HEK293 (cell line): Measurements from ENCODE around the gene CAPNS1.

ENCODE experiments used
- CTCF ChIP-seq: fragments of 450-650 bp; formaldehyde crosslinking; IDR thresholded peaks from 2 replicates; pipeline ENCODE4 v1.5.1; 2016; ENCODE audit warnings: missing biosample characterization, missing genetic modification characterization
- FEZF1 ChIP-seq: fragments of 450-650 bp; formaldehyde crosslinking; IDR thresholded peaks from 2 replicates; pipeline ENCODE4 v1.5.1; 2016; ENCODE audit warnings: missing biosample characterization, missing genetic modification characterization
- GLIS1 ChIP-seq: fragments of 450-650 bp; formaldehyde crosslinking; IDR thresholded peaks from 2 replicates; pipeline ENCODE4 v1.5.1; 2016; ENCODE audit warnings: missing biosample characterization, missing genetic modification characterization
- INSM2 ChIP-seq: fragments of 450-650 bp; formaldehyde crosslinking; IDR thresholded peaks from 2 replicates; pipeline ENCODE4 v1.5.1; 2016; ENCODE audit warnings: missing biosample characterization, missing genetic modification characterization
- MEIS1 ChIP-seq: sonication (generic); formaldehyde crosslinking; IDR thresholded peaks from 2 replicates; pipeline ENCODE4 v1.8.1; 2022; ENCODE audit warnings: missing genetic modification reagents, mild to moderate bottlenecking, borderline replicate concordance
- OSR2 ChIP-seq: fragments of 450-650 bp; formaldehyde crosslinking; IDR thresholded peaks from 2 replicates; pipeline ENCODE4 v1.5.1; 2016; ENCODE audit warnings: missing biosample characterization, missing genetic modification characterization
- PRDM1 ChIP-seq: fragments of 450-650 bp; formaldehyde crosslinking; IDR thresholded peaks from 2 replicates; pipeline ENCODE4; 2016; ENCODE audit warnings: missing biosample characterization, missing genetic modification characterization
- RBAK ChIP-seq: fragments of 450-650 bp; formaldehyde crosslinking; IDR thresholded peaks from 2 replicates; pipeline ENCODE4 v1.5.1; 2016; ENCODE audit warnings: missing biosample characterization, missing genetic modification characterization
- ZFP37 ChIP-seq: fragments of 450-650 bp; formaldehyde crosslinking; IDR thresholded peaks from 2 replicates; pipeline ENCODE4 v1.5.1; 2016; ENCODE audit warnings: missing biosample characterization, missing genetic modification characterization
- ZNF121 ChIP-seq: fragments of 450-650 bp; formaldehyde crosslinking; IDR thresholded peaks from 2 replicates; pipeline ENCODE4 v1.5.1; 2016; ENCODE audit warnings: missing biosample characterization, missing genetic modification characterization
- ZNF155 ChIP-seq: fragments of 450-650 bp; formaldehyde crosslinking; IDR thresholded peaks from 2 replicates; pipeline ENCODE4 v1.5.1; 2016; ENCODE audit warnings: missing biosample characterization, missing genetic modification characterization
- ZNF19 ChIP-seq: fragments of 450-650 bp; formaldehyde crosslinking; IDR thresholded peaks from 2 replicates; pipeline ENCODE4; 2016; ENCODE audit warnings: missing biosample characterization, missing genetic modification characterization, low read depth
- ZNF214 ChIP-seq: fragments of 450-650 bp; formaldehyde crosslinking; IDR thresholded peaks from 2 replicates; pipeline ENCODE4 v1.5.1; 2017; ENCODE audit warnings: missing biosample characterization, mild to moderate bottlenecking, missing genetic modification characterization, borderline replicate concordance
- ZNF23 ChIP-seq: fragments of 450-650 bp; formaldehyde crosslinking; IDR thresholded peaks from 2 replicates; pipeline ENCODE4 v1.5.1; 2016; ENCODE audit warnings: missing biosample characterization, missing genetic modification characterization, borderline replicate concordance
- ZNF292 ChIP-seq: fragments of 450-650 bp; formaldehyde crosslinking; IDR thresholded peaks from 2 replicates; pipeline ENCODE4 v1.5.1; 2016; ENCODE audit warnings: low read depth, missing biosample characterization, missing genetic modification characterization, borderline replicate concordance
- ZNF324 ChIP-seq: fragments of 450-650 bp; formaldehyde crosslinking; IDR thresholded peaks from 2 replicates; pipeline ENCODE4 v1.5.1; 2016; ENCODE audit warnings: missing biosample characterization, missing genetic modification characterization
- ZNF37A ChIP-seq: fragments of 450-650 bp; IDR thresholded peaks from 2 replicates; pipeline ENCODE4 v1.5.1; 2018; ENCODE audit warnings: missing biosample characterization, missing genetic modification characterization
- ZNF394 ChIP-seq: fragments of 450-650 bp; formaldehyde crosslinking; IDR thresholded peaks from 2 replicates; pipeline ENCODE4 v1.5.1; 2016; ENCODE audit warnings: missing biosample characterization, missing genetic modification characterization, mild to moderate bottlenecking, moderate library complexity, borderline replicate concordance
- ZNF423 ChIP-seq: fragments of 450-650 bp; formaldehyde crosslinking; IDR thresholded peaks from 2 replicates; pipeline ENCODE4 v1.5.1; 2016; ENCODE audit warnings: missing biosample characterization, missing genetic modification characterization
- ZNF529 ChIP-seq: fragments of 450-650 bp; formaldehyde crosslinking; IDR thresholded peaks from 2 replicates; pipeline ENCODE4 v1.5.1; 2017; ENCODE audit warnings: missing genetic modification characterization, missing biosample characterization; ENCODE audit not compliant: insufficient replicate concordance
- ZNF621 ChIP-seq: fragments of 450-650 bp; formaldehyde crosslinking; IDR thresholded peaks from 2 replicates; pipeline ENCODE4 v1.5.1; 2017; ENCODE audit warnings: missing biosample characterization, missing genetic modification characterization
- ZNF660 ChIP-seq: fragments of 450-650 bp; IDR thresholded peaks from 2 replicates; pipeline ENCODE4 v1.5.1; 2018; ENCODE audit warnings: missing biosample characterization, mild to moderate bottlenecking, missing genetic modification characterization
- ZNF670 ChIP-seq: fragments of 450-650 bp; formaldehyde crosslinking; IDR thresholded peaks from 2 replicates; pipeline ENCODE4 v1.5.1; 2016; ENCODE audit warnings: missing biosample characterization, missing genetic modification characterization, low read depth
- ZSCAN23 ChIP-seq: fragments of 450-650 bp; formaldehyde crosslinking; IDR thresholded peaks from 2 replicates; pipeline ENCODE4 v1.5.1; 2016; ENCODE audit warnings: missing biosample characterization, missing genetic modification characterization
- TF ChIP-seq, protein P1 (sequence below): fragments of 450-650 bp; formaldehyde crosslinking; IDR thresholded peaks from 2 replicates; pipeline ENCODE4 v1.5.1; 2016; ENCODE audit warnings: missing biosample characterization, missing genetic modification characterization, low read depth
- TF ChIP-seq, protein P2 (sequence below): fragments of 450-650 bp; formaldehyde crosslinking; IDR thresholded peaks from 2 replicates; pipeline ENCODE4 v1.5.1; 2016; ENCODE audit warnings: missing biosample characterization, missing genetic modification characterization, low read depth
- TF ChIP-seq, protein P3 (sequence below): fragments of 450-650 bp; formaldehyde crosslinking; optimal IDR thresholded peaks from 2 replicates; pipeline ENCODE3; 2016; ENCODE audit warnings: missing biosample characterization, mild to moderate bottlenecking, missing genetic modification characterization
- TF ChIP-seq, protein P4 (sequence below): fragments of 450-650 bp; formaldehyde crosslinking; IDR thresholded peaks from 2 replicates; pipeline ENCODE4 v1.5.1; 2016; ENCODE audit warnings: missing biosample characterization, missing genetic modification characterization

CAPNS1 gene

DNA sequence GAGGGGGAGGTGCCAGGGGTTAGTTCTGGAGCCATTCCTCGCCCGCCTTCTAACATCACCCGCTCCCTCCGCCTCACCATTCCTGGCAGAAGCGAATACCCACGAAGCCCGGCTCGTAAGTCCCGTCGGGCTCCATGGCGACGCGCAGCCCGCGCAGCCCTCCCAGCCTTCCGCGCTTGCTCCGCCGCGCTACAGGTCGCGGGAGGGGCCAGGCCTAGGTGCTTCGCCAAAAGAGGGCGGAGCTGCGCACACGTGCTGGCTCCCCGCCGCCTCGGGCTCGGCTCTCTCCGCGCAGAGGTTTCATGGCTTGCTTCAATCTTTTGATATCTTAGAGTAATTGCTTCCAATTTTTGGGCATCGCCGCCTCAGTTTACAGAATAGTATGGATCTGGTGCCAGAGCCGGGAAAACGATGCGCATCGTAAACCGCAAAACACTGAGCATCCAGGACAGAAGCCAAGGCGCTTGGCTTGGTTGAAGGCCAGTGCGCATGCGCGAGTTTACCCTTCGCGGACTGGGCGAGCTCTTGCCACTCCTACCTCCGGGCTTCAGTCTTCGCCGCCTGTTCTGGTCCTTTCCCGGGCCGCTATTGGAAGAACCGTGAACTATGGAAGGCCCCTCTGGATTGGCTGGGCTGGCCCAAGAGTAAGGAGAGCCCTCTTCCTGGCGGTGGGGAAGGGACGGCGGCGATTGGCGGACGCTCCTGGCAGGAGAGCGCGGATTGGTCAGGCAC, 25.0 kb upstream of the CAPNS1 start, which contains the start of gene POLR2I (continued):
- TF ChIP-seq ZNF121 (tag by site-specific recombination) (0 out of 2 replicates have a peak, but pooled peaks have one; percentile 51), ZNF621 (tag by site-specific recombination) (no peak), ZNF214 (tag by site-specific recombination) (no peak), RBAK (tag by site-specific recombination) (no peak), ZNF292 (tag by site-specific recombination) (no peak), ZNF394 (tag by site-specific recombination) (peak; percentile 68), ZNF23 (tag by site-specific recombination) (no peak), CTCF (tag by site-specific recombination) (0 out of 2 replicates have a peak, but pooled peaks have one; percentile 11), MEIS1 (no peak), ZNF19 (no peak), ZFP37 (tag by site-specific recombination) (peak; percentile 88; the same call in 1 of the 2 replicates), ZNF324 (tag by site-specific recombination) (peak; percentile 91), ZSCAN23 (tag by site-specific recombination) (no peak; the same call in 1 of the 2 replicates), ZNF660 (tag by site-specific recombination) (peak; percentile 99; the same call in 1 of the 2 replicates), INSM2 (tag by site-specific recombination) (peak; percentile 67; the same call in 1 of the 2 replicates), ZNF155 (tag by site-specific recombination) (no peak), ZNF529 (no peak), OSR2 (peak; percentile 7; the same call in 1 of the 2 replicates), ZNF670 (tag by site-specific recombination) (no peak), PRDM1 (tag by site-specific recombination) (no peak), ZNF37A (tag by site-specific recombination) (no peak), ZNF423 (tag by site-specific recombination) (no peak), GLIS1 (peak; percentile 41; the same call in 1 of the 2 replicates), FEZF1 (tag by site-specific recombination) (no peak)
- TF ChIP-seq, protein P1, sequence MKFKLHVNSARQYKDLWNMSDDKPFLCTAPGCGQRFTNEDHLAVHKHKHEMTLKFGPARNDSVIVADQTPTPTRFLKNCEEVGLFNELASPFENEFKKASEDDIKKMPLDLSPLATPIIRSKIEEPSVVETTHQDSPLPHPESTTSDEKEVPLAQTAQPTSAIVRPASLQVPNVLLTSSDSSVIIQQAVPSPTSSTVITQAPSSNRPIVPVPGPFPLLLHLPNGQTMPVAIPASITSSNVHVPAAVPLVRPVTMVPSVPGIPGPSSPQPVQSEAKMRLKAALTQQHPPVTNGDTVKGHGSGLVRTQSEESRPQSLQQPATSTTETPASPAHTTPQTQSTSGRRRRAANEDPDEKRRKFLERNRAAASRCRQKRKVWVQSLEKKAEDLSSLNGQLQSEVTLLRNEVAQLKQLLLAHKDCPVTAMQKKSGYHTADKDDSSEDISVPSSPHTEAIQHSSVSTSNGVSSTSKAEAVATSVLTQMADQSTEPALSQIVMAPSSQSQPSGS (tag by site-specific recombination): no peak
- TF ChIP-seq, protein P2, sequence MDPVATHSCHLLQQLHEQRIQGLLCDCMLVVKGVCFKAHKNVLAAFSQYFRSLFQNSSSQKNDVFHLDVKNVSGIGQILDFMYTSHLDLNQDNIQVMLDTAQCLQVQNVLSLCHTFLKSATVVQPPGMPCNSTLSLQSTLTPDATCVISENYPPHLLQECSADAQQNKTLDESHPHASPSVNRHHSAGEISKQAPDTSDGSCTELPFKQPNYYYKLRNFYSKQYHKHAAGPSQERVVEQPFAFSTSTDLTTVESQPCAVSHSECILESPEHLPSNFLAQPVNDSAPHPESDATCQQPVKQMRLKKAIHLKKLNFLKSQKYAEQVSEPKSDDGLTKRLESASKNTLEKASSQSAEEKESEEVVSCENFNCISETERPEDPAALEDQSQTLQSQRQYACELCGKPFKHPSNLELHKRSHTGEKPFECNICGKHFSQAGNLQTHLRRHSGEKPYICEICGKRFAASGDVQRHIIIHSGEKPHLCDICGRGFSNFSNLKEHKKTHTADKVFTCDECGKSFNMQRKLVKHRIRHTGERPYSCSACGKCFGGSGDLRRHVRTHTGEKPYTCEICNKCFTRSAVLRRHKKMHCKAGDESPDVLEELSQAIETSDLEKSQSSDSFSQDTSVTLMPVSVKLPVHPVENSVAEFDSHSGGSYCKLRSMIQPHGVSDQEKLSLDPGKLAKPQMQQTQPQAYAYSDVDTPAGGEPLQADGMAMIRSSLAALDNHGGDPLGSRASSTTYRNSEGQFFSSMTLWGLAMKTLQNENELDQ (tag by site-specific recombination): no peak
- TF ChIP-seq, protein P3, sequence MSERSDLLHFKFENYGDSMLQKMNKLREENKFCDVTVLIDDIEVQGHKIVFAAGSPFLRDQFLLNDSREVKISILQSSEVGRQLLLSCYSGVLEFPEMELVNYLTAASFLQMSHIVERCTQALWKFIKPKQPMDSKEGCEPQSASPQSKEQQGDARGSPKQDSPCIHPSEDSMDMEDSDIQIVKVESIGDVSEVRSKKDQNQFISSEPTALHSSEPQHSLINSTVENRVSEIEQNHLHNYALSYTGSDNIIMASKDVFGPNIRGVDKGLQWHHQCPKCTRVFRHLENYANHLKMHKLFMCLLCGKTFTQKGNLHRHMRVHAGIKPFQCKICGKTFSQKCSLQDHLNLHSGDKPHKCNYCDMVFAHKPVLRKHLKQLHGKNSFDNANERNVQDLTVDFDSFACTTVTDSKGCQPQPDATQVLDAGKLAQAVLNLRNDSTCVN (tag by site-specific recombination): peak; percentile 96
- TF ChIP-seq, protein P4, sequence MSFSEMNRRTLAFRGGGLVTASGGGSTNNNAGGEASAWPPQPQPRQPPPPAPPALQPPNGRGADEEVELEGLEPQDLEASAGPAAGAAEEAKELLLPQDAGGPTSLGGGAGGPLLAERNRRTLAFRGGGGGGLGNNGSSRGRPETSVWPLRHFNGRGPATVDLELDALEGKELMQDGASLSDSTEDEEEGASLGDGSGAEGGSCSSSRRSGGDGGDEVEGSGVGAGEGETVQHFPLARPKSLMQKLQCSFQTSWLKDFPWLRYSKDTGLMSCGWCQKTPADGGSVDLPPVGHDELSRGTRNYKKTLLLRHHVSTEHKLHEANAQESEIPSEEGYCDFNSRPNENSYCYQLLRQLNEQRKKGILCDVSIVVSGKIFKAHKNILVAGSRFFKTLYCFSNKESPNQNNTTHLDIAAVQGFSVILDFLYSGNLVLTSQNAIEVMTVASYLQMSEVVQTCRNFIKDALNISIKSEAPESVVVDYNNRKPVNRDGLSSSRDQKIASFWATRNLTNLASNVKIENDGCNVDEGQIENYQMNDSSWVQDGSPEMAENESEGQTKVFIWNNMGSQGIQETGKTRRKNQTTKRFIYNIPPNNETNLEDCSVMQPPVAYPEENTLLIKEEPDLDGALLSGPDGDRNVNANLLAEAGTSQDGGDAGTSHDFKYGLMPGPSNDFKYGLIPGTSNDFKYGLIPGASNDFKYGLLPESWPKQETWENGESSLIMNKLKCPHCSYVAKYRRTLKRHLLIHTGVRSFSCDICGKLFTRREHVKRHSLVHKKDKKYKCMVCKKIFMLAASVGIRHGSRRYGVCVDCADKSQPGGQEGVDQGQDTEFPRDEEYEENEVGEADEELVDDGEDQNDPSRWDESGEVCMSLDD: peak; percentile 76; the same call in 1 of the 2 replicates
